Esophagus squamous epithelium (tissue), 4 donors: ENCODE data around the gene ZFP2.

Experiments
- CTCF ChIP-seq, 6 experiments: fragments of 450-650 bp in 4 of 6; fragments of 200-600 bp in 2 of 6; sonication (generic) in 2 of 6; IDR thresholded peaks; one replicate each; pipeline ENCODE4 v1.5.1; 2016 to 2019; ENCODE audit warnings: antibody characterized with exemption in 6 of 6, mild to moderate bottlenecking in 4 of 6, moderate library complexity in 4 of 6
- POLR2A ChIP-seq, 4 donors: fragments of 450-650 bp; IDR thresholded peaks; one replicate each; pipeline ENCODE4 v1.6.1; 2017; ENCODE audit warnings: antibody characterized with exemption in 4 of 4, mild to moderate bottlenecking in 4 of 4, moderate library complexity in 3 of 4

- TF ChIP-seq CTCF (IDR thresholded peaks at IDR 0.05): no peak
- no peak for TF ChIP-seq POLR2A (IDR thresholded peaks at IDR 0.05)
These were observed 43.8 kb upstream of the ZFP2 start for GRCh38 chr5:178851951-178852350.
